HEK293 (cell line): ENCODE results near the gene PALM.

ENCODE experiments used
- CTCF ChIA-PET: fragments of 350-600 bp; formaldehyde crosslinking; extraction: SDS; loops from one replicate; lab custom pipeline; 2021; ENCODE audit warnings: antibody characterized with exemption; lab: Yijun Ruan, JAX
- POLR2A ChIA-PET: fragments of 300-600 bp; formaldehyde crosslinking; extraction: SDS; loops from one replicate; lab custom pipeline; 2020; ENCODE audit warnings: antibody characterized with exemption, inconsistent platforms; lab: Yijun Ruan, JAX
- H3K27ac ChIP-seq: fragments of 200-500 bp; sonication (Bioruptor generic); 2 replicates; pipeline ENCODE4 v1.5.1; 2014; ENCODE audit warnings: low read depth, low read length, control low read depth, inconsistent platforms; ENCODE audit errors: extremely low read depth
- H3K36me3 ChIP-seq, 2 experiments: fragments of 200-500 bp in 1 of 2; sonication (Bioruptor generic) in 1 of 2; 1 replicate in 1 of 2; 2 replicates in 1 of 2; pipeline ENCODE4 v1.5.1; 2014 to 2017; ENCODE audit warnings: inconsistent platforms in 2 of 2, low read length in 2 of 2; ENCODE audit not compliant: control insufficient read depth in 2 of 2, insufficient read depth in 1 of 2
- H3K4me1 ChIP-seq: fragments of 200-500 bp; sonication (Bioruptor generic); 2 replicates; pipeline ENCODE4 v1.5.1; 2014; ENCODE audit warnings: mild to moderate bottlenecking, low read length, inconsistent platforms; ENCODE audit not compliant: control insufficient read depth, insufficient read depth
- H3K4me3 ChIP-seq: 2 replicates; pipeline ENCODE4 v1.5.1; 2011; ENCODE audit warnings: low read depth, mild to moderate bottlenecking, control low read depth, low read length, moderate library complexity
- H3K9me3 ChIP-seq: fragments of 200-500 bp; sonication (Bioruptor generic); 2 replicates; pipeline ENCODE4 v1.5.1; 2014; ENCODE audit warnings: low read depth, low read length, inconsistent platforms; ENCODE audit not compliant: control insufficient read depth, insufficient read depth
- BCL11A ChIP-seq: fragments of 450-650 bp; formaldehyde crosslinking; IDR thresholded peaks from 2 replicates; pipeline ENCODE4 v1.5.1; 2016; ENCODE audit warnings: low read depth, missing biosample characterization, missing genetic modification characterization
- GFI1B ChIP-seq: fragments of 450-650 bp; formaldehyde crosslinking; IDR thresholded peaks from 2 replicates; pipeline ENCODE4 v1.5.1; 2016; ENCODE audit warnings: missing biosample characterization, missing genetic modification characterization
- GLI4 ChIP-seq: fragments of 450-650 bp; formaldehyde crosslinking; IDR thresholded peaks from 2 replicates; pipeline ENCODE4 v1.5.1; 2016; ENCODE audit warnings: missing biosample characterization, missing genetic modification characterization
- GLIS2 ChIP-seq: fragments of 450-650 bp; formaldehyde crosslinking; IDR thresholded peaks from 2 replicates; pipeline ENCODE4 v1.5.1; 2016; ENCODE audit warnings: missing biosample characterization, missing genetic modification characterization
- MYNN ChIP-seq: fragments of 450-650 bp; formaldehyde crosslinking; IDR thresholded peaks from 2 replicates; pipeline ENCODE4 v1.5.1; 2016; ENCODE audit warnings: missing biosample characterization, missing genetic modification characterization, borderline replicate concordance
- MZF1 ChIP-seq: fragments of 450-650 bp; formaldehyde crosslinking; IDR thresholded peaks from 2 replicates; pipeline ENCODE4 v1.5.1; 2017; ENCODE audit warnings: missing biosample characterization, missing genetic modification characterization, borderline replicate concordance
- SCRT2 ChIP-seq: fragments of 450-650 bp; formaldehyde crosslinking; IDR thresholded peaks from 2 replicates; pipeline ENCODE4 v1.5.1; 2016; ENCODE audit warnings: missing biosample characterization, missing genetic modification characterization
- SETDB1 ChIP-seq: IDR thresholded peaks from one replicate; pipeline ENCODE4 v1.6.1; 2017; ENCODE audit warnings: mild to moderate bottlenecking, low read length, moderate library complexity, mixed read lengths; ENCODE audit not compliant: insufficient read length
- TRIM28 ChIP-seq: IDR thresholded peaks from 2 replicates; pipeline ENCODE4 v1.6.1; 2011; ENCODE audit warnings: low read length, control low read depth, borderline replicate concordance
- WT1 ChIP-seq: fragments of 450-650 bp; formaldehyde crosslinking; IDR thresholded peaks from 2 replicates; pipeline ENCODE4 v1.5.1; 2016; ENCODE audit warnings: missing biosample characterization, missing genetic modification characterization
- ZFHX2 ChIP-seq: fragments of 450-650 bp; formaldehyde crosslinking; conservative IDR thresholded peaks from 2 replicates; pipeline ENCODE4 v1.5.1; 2016; ENCODE audit warnings: missing biosample characterization, missing genetic modification characterization
- ZNF146 ChIP-seq: fragments of 450-650 bp; formaldehyde crosslinking; IDR thresholded peaks from 2 replicates; pipeline ENCODE4 v1.5.1; 2016; ENCODE audit warnings: missing biosample characterization, missing genetic modification characterization
- ZNF175 ChIP-seq: fragments of 450-650 bp; formaldehyde crosslinking; IDR thresholded peaks from 2 replicates; pipeline ENCODE4 v1.5.1; 2016; ENCODE audit warnings: missing biosample characterization, missing genetic modification characterization
- ZNF2 ChIP-seq: fragments of 450-650 bp; formaldehyde crosslinking; IDR thresholded peaks from 2 replicates; pipeline ENCODE4 v1.5.1; 2016; ENCODE audit warnings: missing biosample characterization, missing genetic modification characterization
- ZNF223 ChIP-seq: fragments of 450-650 bp; formaldehyde crosslinking; IDR thresholded peaks from 2 replicates; pipeline ENCODE4 v1.5.1; 2016; ENCODE audit warnings: missing biosample characterization, missing genetic modification characterization
- ZNF239 ChIP-seq: fragments of 450-650 bp; formaldehyde crosslinking; IDR thresholded peaks from 2 replicates; pipeline ENCODE4 v1.5.1; 2016; ENCODE audit warnings: missing biosample characterization, missing genetic modification characterization
- ZNF544 ChIP-seq: fragments of 450-650 bp; formaldehyde crosslinking; IDR thresholded peaks from 2 replicates; pipeline ENCODE4 v1.5.0; 2017; ENCODE audit warnings: missing biosample characterization, missing genetic modification characterization
- ZNF621 ChIP-seq: fragments of 450-650 bp; formaldehyde crosslinking; IDR thresholded peaks from 2 replicates; pipeline ENCODE4 v1.5.1; 2017; ENCODE audit warnings: missing biosample characterization, missing genetic modification characterization
- ZNF626 ChIP-seq: fragments of 450-650 bp; sonication (Bioruptor Pico); formaldehyde crosslinking; IDR thresholded peaks from 2 replicates; pipeline ENCODE4 v1.5.1; 2018; ENCODE audit warnings: missing biosample characterization, missing genetic modification characterization, inconsistent platforms
- ZNF677 ChIP-seq: fragments of 450-650 bp; IDR thresholded peaks from 2 replicates; pipeline ENCODE4 v1.5.0; 2018; ENCODE audit warnings: missing biosample characterization, mild to moderate bottlenecking, missing genetic modification characterization, moderate library complexity
- ZNF791 ChIP-seq: fragments of 450-650 bp; formaldehyde crosslinking; IDR thresholded peaks from 2 replicates; pipeline ENCODE4 v1.5.1; 2016; ENCODE audit warnings: missing biosample characterization, missing genetic modification characterization
- TF ChIP-seq, protein P1 (sequence below): fragments of 450-650 bp; formaldehyde crosslinking; IDR thresholded peaks from 2 replicates; pipeline ENCODE4 v1.5.1; 2016; ENCODE audit warnings: missing biosample characterization, missing genetic modification characterization
- TF ChIP-seq, protein P2 (sequence below): fragments of 450-650 bp; formaldehyde crosslinking; IDR thresholded peaks from 2 replicates; pipeline ENCODE4 v1.5.1; 2016; ENCODE audit warnings: missing biosample characterization, missing genetic modification characterization
- TF ChIP-seq, protein P3 (sequence below): fragments of 450-650 bp; formaldehyde crosslinking; IDR thresholded peaks from 2 replicates; pipeline ENCODE4 v1.5.1; 2016; ENCODE audit warnings: missing biosample characterization, missing genetic modification characterization

PALM gene

DNA sequence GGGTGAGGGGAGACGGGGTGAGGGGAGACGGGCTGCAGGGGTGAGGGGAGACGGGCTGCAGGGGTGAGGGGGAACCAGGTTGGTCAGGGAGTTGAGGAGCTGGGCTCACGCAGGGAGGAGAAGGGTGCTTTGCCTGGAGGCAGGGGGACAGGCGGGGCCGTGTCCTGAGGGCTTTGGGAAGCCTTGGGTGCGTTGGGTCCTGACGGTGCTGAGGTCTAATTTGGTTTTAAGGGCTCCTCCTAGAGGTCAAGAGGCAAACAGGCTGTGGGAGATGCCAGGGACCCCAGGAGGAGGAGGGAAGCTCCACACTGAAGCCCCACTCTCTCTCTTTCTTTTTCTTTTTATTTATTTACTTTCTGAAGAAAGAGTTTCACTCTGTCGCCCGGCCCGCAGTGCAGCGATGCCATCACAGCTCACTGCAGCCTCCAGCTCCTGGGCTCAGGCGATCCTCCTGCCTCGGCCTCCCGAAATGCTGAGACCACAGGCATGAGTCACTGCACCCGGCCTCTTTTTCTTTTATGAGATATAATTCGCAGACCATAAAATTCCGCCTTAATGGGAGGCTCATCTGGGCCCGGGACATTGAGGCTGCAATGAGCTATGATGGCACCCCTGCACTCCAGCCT is 32.9 kb downstream of the PALM start:
- Histone ChIP-seq H3K9me3 (no peaks in the 10 kb centered on the region), H3K4me3 (no peak overlapping the region), H3K4me1 (no peaks in the 10 kb centered on the region), H3K27ac (no peak overlapping the region), H3K36me3 (peaks cover 0 to 4% of the 10 kb centered on the region in 2 experiments; a peak in 1 of 3 replicates)
- TF ChIP-seq TRIM28 (no peak), ZNF2 (no peak), GLI4 (no peak), ZNF621 (tag by site-specific recombination) (no peak), MYNN (tag by site-specific recombination) (no peak)
- ChIA-PET CTCF (interaction anchor here (0.6 to 1.2 kb wide), 6 partner anchors 34 to 426 kb away, joined by 3 to 4 read pairs (median 3); no protein-coding TSS in a partner anchor), POLR2A (interaction anchor here (0.5 to 0.8 kb wide), 4 partner anchors 11 to 329 kb away, joined by 3 to 5 read pairs (median 4); no protein-coding TSS in a partner anchor)

DNA sequence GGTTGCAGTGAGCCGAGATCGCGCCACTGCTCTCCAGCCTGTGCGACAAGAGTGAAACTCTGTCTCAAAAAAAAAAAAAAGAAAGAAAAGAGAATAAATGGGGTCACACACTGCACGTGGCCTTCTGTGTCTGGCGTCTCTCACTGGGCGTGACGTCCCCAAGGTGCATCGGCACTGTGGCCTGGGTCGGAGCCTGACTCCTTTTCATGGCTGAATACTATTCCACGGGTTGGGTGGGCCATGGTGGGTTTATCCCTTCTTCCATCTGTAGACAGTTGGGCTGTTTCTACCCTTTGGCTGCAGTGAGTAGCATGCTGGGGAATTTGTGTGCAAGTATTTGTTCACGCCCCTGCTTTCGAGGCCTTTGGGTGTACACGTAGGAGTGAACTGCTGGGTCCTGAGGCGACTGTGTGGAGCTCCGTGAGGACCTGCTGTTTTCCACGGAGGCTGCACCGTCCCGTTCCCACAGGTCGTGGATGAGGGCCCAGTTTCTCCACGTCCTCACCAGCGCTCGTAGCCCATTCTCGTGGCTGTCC is 33.9 kb downstream of the PALM start:
- Histone ChIP-seq H3K9me3 (no peaks in the 10 kb centered on the region), H3K27ac (no peak overlapping the region), H3K4me3 (no peak overlapping the region), H3K36me3 (peaks cover 0 to 4% of the 10 kb centered on the region in 2 experiments; a peak in 1 of 3 replicates), H3K4me1 (no peaks in the 10 kb centered on the region)
- ChIA-PET CTCF (interaction anchor here (0.6 to 1.0 kb wide), 3 partner anchors 52 to 154 kb away, joined by 3 read pairs; no protein-coding TSS in a partner anchor), POLR2A (interaction anchor here (0.5 kb wide), 1 partner anchor 20 kb away, joined by 3 read pairs; no protein-coding TSS in a partner anchor)
- TF ChIP-seq ZNF146 (tag by site-specific recombination), result peak; percentile 91
- no peak for TF ChIP-seq GLIS2
- TF ChIP-seq, all 188 proteins: peak for 1

GRCh38 chr19:743168-743687 is 34.5 kb downstream of the PALM start:
- ChIA-PET POLR2A (no interaction called here), CTCF (no interaction called here)
- peaks cover 0 to 4% of the 10 kb centered on the region in 2 experiments; a peak in 1 of 3 replicates for H3K36me3 ChIP-seq
- no peak overlapping the region for H3K4me3 ChIP-seq
- H3K4me1 ChIP-seq, result no peaks in the 10 kb centered on the region
- H3K9me3 ChIP-seq, result no peaks in the 10 kb centered on the region
- no peak overlapping the region for H3K27ac ChIP-seq
- TF ChIP-seq ZNF239 (tag by site-specific recombination) (no peak), ZNF175 (no peak), ZNF626 (tag by site-specific recombination) (no peak), SCRT2 (tag by site-specific recombination) (no peak), ZNF677 (tag by site-specific recombination) (no peak), SETDB1 (no peak), MZF1 (tag by site-specific recombination) (no peak), ZNF544 (tag by site-specific recombination) (no peak), WT1 (tag by site-specific recombination) (no peak), BCL11A (tag by site-specific recombination) (no peak), ZNF791 (tag by site-specific recombination) (no peak), ZFHX2 (tag by site-specific recombination) (no peak), ZNF223 (tag by site-specific recombination) (no peak), GFI1B (no peak)
- TF ChIP-seq, protein P1, sequence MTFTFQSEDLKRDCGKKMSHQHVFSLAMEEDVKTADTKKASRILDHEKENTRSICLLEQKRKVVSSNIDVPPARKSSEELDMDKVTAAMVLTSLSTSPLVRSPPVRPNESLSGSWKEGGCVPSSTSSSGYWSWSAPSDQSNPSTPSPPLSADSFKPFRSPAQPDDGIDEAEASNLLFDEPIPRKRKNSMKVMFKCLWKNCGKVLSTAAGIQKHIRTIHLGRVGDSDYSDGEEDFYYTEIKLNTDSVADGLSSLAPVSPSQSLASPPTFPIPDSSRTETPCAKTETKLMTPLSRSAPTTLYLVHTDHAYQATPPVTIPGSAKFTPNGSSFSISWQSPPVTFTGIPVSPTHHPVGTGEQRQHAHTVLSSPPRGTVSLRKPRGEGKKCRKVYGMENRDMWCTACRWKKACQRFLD (tag by site-specific recombination), result no peak
- TF ChIP-seq, protein P2, sequence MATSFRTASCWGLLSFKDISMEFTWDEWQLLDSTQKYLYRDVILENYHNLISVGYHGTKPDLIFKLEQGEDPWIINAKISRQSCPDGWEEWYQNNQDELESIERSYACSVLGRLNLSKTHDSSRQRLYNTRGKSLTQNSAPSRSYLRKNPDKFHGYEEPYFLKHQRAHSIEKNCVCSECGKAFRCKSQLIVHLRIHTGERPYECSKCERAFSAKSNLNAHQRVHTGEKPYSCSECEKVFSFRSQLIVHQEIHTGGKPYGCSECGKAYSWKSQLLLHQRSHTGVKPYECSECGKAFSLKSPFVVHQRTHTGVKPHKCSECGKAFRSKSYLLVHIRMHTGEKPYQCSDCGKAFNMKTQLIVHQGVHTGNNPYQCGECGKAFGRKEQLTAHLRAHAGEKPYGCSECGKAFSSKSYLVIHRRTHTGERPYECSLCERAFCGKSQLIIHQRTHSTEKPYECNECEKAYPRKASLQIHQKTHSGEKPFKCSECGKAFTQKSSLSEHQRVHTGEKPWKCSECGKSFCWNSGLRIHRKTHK (tag by site-specific recombination), result no peak
- TF ChIP-seq, protein P3, sequence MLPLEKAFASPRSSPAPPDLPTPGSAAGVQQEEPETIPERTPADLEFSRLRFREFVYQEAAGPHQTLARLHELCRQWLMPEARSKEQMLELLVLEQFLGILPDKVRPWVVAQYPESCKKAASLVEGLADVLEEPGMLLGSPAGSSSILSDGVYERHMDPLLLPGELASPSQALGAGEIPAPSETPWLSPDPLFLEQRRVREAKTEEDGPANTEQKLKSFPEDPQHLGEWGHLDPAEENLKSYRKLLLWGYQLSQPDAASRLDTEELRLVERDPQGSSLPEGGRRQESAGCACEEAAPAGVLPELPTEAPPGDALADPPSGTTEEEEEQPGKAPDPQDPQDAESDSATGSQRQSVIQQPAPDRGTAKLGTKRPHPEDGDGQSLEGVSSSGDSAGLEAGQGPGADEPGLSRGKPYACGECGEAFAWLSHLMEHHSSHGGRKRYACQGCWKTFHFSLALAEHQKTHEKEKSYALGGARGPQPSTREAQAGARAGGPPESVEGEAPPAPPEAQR (tag by site-specific recombination), result no peak
